SK-N-SH treated with all-trans-retinoic acid at 6 μM for 48 hours (cell line): ENCODE results near the gene GBE1.
A peak's percentile ranks its signal among the peaks of the same experiment; 100 is the strongest.

Source experiments
- ATAC-seq: fragments of 200-7000 bp; cut with Tn5 transposase; 3 replicates; pipeline ENCODE4 v1.9.1; 2020; ENCODE audit warnings: mild to moderate bottlenecking, moderate library complexity
- ARNTL ChIP-seq: fragments of 450-650 bp; formaldehyde crosslinking; IDR thresholded peaks from 2 replicates; pipeline ENCODE4 v1.5.0; 2020; ENCODE audit warnings: low read depth, mild to moderate bottlenecking, moderate library complexity, borderline replicate concordance
- BACH2 ChIP-seq: fragments of 250-450 bp; sonication (Bioruptor Pico); IDR thresholded peaks from 2 replicates; pipeline ENCODE4 v1.9.0; 2021; ENCODE audit warnings: mild to moderate bottlenecking, borderline replicate concordance
- CSDC2 ChIP-seq: fragments of 250-450 bp; sonication (Bioruptor Pico); IDR thresholded peaks from 2 replicates; pipeline ENCODE4 v1.5.0; 2020; ENCODE audit warnings: mild to moderate bottlenecking, moderate library complexity
- ESRRG ChIP-seq: fragments of 250-450 bp; sonication (Bioruptor Pico); IDR thresholded peaks from 2 replicates; pipeline ENCODE4 v1.6.1; 2021; ENCODE audit warnings: mild to moderate bottlenecking
- GLIS3 ChIP-seq: fragments of 250-450 bp; sonication (Bioruptor Pico); IDR thresholded peaks from 2 replicates; pipeline ENCODE4 v1.5.0; 2020; ENCODE audit warnings: mild to moderate bottlenecking, moderate library complexity
- ISL1 ChIP-seq: fragments of 250-450 bp; sonication (Bioruptor Pico); IDR thresholded peaks from 2 replicates; pipeline ENCODE4 v2.1.2; 2022; ENCODE audit warnings: mild to moderate bottlenecking, moderate library complexity
- OSR1 ChIP-seq: fragments of 250-450 bp; sonication (Bioruptor Pico); IDR thresholded peaks from 2 replicates; pipeline ENCODE4 v1.8.0; 2022; ENCODE audit warnings: moderate library complexity, mild to moderate bottlenecking, inconsistent platforms
- PPARA ChIP-seq: fragments of 250-450 bp; sonication (Bioruptor Pico); IDR thresholded peaks from 2 replicates; pipeline ENCODE4 v1.5.0; 2020; ENCODE audit warnings: mild to moderate bottlenecking, borderline replicate concordance
- RARB ChIP-seq: fragments of 250-450 bp; sonication (Bioruptor Pico); IDR thresholded peaks from 2 replicates; pipeline ENCODE4 v1.8.0; 2021; ENCODE audit warnings: mild to moderate bottlenecking, moderate library complexity
- SNAI2 ChIP-seq: fragments of 250-450 bp; sonication (Bioruptor Pico); IDR thresholded peaks from 2 replicates; pipeline ENCODE4 v1.5.0; 2020; ENCODE audit warnings: mild to moderate bottlenecking, moderate library complexity
- TCF4 ChIP-seq: fragments of 250-450 bp; sonication (Bioruptor Pico); IDR thresholded peaks from 2 replicates; pipeline ENCODE4 v1.8.0; 2021; ENCODE audit warnings: mild to moderate bottlenecking, moderate library complexity, borderline replicate concordance
- TOX ChIP-seq: fragments of 250-450 bp; sonication (Bioruptor Pico); IDR thresholded peaks from 2 replicates; pipeline ENCODE4 v1.8.0; 2021; ENCODE audit warnings: mild to moderate bottlenecking, moderate library complexity, borderline replicate concordance
- TSHZ2 ChIP-seq: fragments of 250-450 bp; sonication (Bioruptor Pico); IDR thresholded peaks from 2 replicates; pipeline ENCODE4 v1.5.0; 2020; ENCODE audit warnings: mild to moderate bottlenecking, moderate library complexity
- ZC3H10 ChIP-seq: fragments of 250-450 bp; sonication (Bioruptor Pico); IDR thresholded peaks from 2 replicates; pipeline ENCODE4 v1.5.1; 2021; ENCODE audit warnings: mild to moderate bottlenecking, moderate library complexity
- ZFP3 ChIP-seq: fragments of 250-450 bp; sonication (Bioruptor Pico); IDR thresholded peaks from 2 replicates; pipeline ENCODE4 v1.5.0; 2020; ENCODE audit warnings: mild to moderate bottlenecking, moderate library complexity
- ZFP30 ChIP-seq: fragments of 450-650 bp; formaldehyde crosslinking; IDR thresholded peaks from 2 replicates; pipeline ENCODE4 v1.5.0; 2022; ENCODE audit warnings: mild to moderate bottlenecking, moderate library complexity
- ZNF565 ChIP-seq: fragments of 450-650 bp; formaldehyde crosslinking; conservative IDR thresholded peaks from 2 replicates; pipeline ENCODE4 v1.5.0; 2020; ENCODE audit warnings: low read depth, mild to moderate bottlenecking, moderate library complexity
- ZNF70 ChIP-seq: fragments of 450-650 bp; formaldehyde crosslinking; IDR thresholded peaks from 2 replicates; pipeline ENCODE4 v1.5.0; 2020; ENCODE audit warnings: mild to moderate bottlenecking, moderate library complexity
- ZNF8 ChIP-seq: fragments of 450-650 bp; formaldehyde crosslinking; IDR thresholded peaks from 2 replicates; pipeline ENCODE4 v1.5.0; 2020; ENCODE audit warnings: mild to moderate bottlenecking, moderate library complexity
- TF ChIP-seq, protein P1 (sequence below): fragments of 250-450 bp; sonication (Bioruptor Pico); IDR thresholded peaks from 2 replicates; pipeline ENCODE4 v1.5.1; 2020; ENCODE audit warnings: low read depth, mild to moderate bottlenecking, moderate library complexity
- TF ChIP-seq, protein P2 (sequence below): fragments of 250-450 bp; sonication (Bioruptor Pico); IDR thresholded peaks from 2 replicates; pipeline ENCODE4 v1.8.0; 2020; ENCODE audit warnings: mild to moderate bottlenecking, moderate library complexity, borderline replicate concordance
- TF ChIP-seq, protein P3 (sequence below): fragments of 250-450 bp; sonication (Bioruptor Pico); IDR thresholded peaks from 2 replicates; pipeline ENCODE4 v1.5.1; 2021; ENCODE audit warnings: mild to moderate bottlenecking, moderate library complexity
- TF ChIP-seq, protein P4 (sequence below): fragments of 250-450 bp; sonication (Bioruptor Pico); IDR thresholded peaks from 2 replicates; pipeline ENCODE4 v1.8.0; 2021; ENCODE audit warnings: low read depth, mild to moderate bottlenecking, moderate library complexity, borderline replicate concordance

The GBE1 gene

GRCh38 chr3:81452418-81452817 is 309.0 kb downstream of the GBE1 start (continued):
- TF ChIP-seq CSDC2 (CRISPR knock-in tag) (no peak), ARNTL (no peak), ESRRG (CRISPR knock-in tag) (no peak)
- TF ChIP-seq, all 23 proteins: peak for 0

GRCh38 chr3:81451611-81452010 is 309.8 kb downstream of the GBE1 start:
- peak; percentile 70; the same call in 2 of the 3 replicates for ATAC-seq

DNA sequence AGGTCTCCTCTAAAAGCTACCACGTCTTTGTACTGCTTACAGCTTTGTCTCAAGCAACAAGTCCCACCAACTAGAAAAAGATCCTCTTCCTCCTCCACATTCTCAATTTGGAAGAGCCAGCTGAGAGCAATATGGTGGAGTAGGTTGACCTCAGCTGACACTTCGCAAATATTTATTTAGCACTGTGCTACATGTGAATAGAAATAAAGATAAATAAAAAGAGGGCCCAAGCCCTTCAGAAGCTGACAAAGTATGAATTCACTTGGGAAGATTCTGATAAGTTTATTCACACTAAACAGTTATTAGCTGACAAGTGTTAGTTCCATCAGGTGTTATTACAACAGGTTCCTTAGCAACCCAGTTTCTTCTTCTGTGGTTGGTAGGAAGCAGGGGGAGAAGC is 310.3 kb downstream of the GBE1 start:
- no peak for ATAC-seq
- TF ChIP-seq, protein P1, sequence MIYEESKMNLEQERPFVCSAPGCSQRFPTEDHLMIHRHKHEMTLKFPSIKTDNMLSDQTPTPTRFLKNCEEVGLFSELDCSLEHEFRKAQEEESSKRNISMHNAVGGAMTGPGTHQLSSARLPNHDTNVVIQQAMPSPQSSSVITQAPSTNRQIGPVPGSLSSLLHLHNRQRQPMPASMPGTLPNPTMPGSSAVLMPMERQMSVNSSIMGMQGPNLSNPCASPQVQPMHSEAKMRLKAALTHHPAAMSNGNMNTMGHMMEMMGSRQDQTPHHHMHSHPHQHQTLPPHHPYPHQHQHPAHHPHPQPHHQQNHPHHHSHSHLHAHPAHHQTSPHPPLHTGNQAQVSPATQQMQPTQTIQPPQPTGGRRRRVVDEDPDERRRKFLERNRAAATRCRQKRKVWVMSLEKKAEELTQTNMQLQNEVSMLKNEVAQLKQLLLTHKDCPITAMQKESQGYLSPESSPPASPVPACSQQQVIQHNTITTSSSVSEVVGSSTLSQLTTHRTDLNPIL (CRISPR knock-in tag), result no peak
- TF ChIP-seq SNAI2 (CRISPR knock-in tag) (no peak), TSHZ2 (CRISPR knock-in tag) (no peak), TCF4 (CRISPR knock-in tag) (no peak), ISL1 (CRISPR knock-in tag) (no peak), ARNTL (no peak), ZNF565 (CRISPR knock-in tag) (no peak), ZNF8 (CRISPR knock-in tag) (no peak), CSDC2 (CRISPR knock-in tag) (no peak), PPARA (CRISPR knock-in tag) (no peak), ZC3H10 (CRISPR knock-in tag) (no peak)
- TF ChIP-seq, protein P2, sequence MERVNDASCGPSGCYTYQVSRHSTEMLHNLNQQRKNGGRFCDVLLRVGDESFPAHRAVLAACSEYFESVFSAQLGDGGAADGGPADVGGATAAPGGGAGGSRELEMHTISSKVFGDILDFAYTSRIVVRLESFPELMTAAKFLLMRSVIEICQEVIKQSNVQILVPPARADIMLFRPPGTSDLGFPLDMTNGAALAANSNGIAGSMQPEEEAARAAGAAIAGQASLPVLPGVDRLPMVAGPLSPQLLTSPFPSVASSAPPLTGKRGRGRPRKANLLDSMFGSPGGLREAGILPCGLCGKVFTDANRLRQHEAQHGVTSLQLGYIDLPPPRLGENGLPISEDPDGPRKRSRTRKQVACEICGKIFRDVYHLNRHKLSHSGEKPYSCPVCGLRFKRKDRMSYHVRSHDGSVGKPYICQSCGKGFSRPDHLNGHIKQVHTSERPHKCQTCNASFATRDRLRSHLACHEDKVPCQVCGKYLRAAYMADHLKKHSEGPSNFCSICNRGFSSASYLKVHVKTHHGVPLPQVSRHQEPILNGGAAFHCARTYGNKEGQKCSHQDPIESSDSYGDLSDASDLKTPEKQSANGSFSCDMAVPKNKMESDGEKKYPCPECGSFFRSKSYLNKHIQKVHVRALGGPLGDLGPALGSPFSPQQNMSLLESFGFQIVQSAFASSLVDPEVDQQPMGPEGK, result no peak

More at GRCh38 chr3:81451611-81452010, 309.8 kb downstream of the GBE1 start:
- TF ChIP-seq ISL1 (CRISPR knock-in tag) (no peak; the same call in 1 of the 2 replicates), GLIS3 (no peak), ZFP3 (CRISPR knock-in tag) (no peak), ZNF565 (CRISPR knock-in tag) (no peak), TOX (CRISPR knock-in tag) (no peak), SNAI2 (CRISPR knock-in tag) (no peak), BACH2 (no peak), ZC3H10 (CRISPR knock-in tag) (no peak), OSR1 (CRISPR knock-in tag) (no peak), ESRRG (CRISPR knock-in tag) (no peak), TSHZ2 (CRISPR knock-in tag) (no peak), ZNF70 (CRISPR knock-in tag) (no peak), RARB (CRISPR knock-in tag) (no peak), TCF4 (CRISPR knock-in tag) (no peak), CSDC2 (CRISPR knock-in tag) (no peak), ZFP30 (CRISPR knock-in tag) (no peak)
- TF ChIP-seq, protein P3, sequence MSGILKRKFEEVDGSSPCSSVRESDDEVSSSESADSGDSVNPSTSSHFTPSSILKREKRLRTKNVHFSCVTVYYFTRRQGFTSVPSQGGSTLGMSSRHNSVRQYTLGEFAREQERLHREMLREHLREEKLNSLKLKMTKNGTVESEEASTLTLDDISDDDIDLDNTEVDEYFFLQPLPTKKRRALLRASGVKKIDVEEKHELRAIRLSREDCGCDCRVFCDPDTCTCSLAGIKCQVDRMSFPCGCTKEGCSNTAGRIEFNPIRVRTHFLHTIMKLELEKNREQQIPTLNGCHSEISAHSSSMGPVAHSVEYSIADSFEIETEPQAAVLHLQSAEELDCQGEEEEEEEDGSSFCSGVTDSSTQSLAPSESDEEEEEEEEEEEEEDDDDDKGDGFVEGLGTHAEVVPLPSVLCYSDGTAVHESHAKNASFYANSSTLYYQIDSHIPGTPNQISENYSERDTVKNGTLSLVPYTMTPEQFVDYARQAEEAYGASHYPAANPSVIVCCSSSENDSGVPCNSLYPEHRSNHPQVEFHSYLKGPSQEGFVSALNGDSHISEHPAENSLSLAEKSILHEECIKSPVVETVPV (CRISPR knock-in tag), result no peak
- TF ChIP-seq, protein P4, sequence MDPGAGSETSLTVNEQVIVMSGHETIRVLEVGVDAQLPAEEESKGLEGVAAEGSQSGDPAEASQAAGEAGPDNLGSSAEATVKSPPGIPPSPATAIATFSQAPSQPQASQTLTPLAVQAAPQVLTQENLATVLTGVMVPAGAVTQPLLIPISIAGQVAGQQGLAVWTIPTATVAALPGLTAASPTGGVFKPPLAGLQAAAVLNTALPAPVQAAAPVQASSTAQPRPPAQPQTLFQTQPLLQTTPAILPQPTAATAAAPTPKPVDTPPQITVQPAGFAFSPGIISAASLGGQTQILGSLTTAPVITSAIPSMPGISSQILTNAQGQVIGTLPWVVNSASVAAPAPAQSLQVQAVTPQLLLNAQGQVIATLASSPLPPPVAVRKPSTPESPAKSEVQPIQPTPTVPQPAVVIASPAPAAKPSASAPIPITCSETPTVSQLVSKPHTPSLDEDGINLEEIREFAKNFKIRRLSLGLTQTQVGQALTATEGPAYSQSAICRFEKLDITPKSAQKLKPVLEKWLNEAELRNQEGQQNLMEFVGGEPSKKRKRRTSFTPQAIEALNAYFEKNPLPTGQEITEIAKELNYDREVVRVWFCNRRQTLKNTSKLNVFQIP (CRISPR knock-in tag), result no peak
